Activated T-helper 17 cell treated with anti-CD3 and anti-CD28 coated beads, Interleukin-2, amount 50 U/mL, for 72 hours (primary cell): Measurements from ENCODE around the gene TMEM250. TPM values are rescaled to one million over a fixed set of nuclear protein-coding genes. Genes with fewer than 3 reads are reported as not detected.
"Not testable (repeated sequence)": the region's sequence is repeated elsewhere in the genome, so short reads cannot be mapped to it uniquely, and the experiment has no call there.

Experiments
- ATAC-seq: fragments of 150-1000 bp; cut with Tn5 transposase; replicated peaks from 2 replicates; pipeline ENCODE4 v1.10.0; 2021; ENCODE audit warnings: mild to moderate bottlenecking, moderate library complexity
- H3K27ac Mint-ChIP-seq: one replicate; pipeline ENCODE4 v1.8.0; 2022; ENCODE audit warnings: mixed read lengths
- H3K27me3 Mint-ChIP-seq: one replicate; pipeline ENCODE4 v1.8.0; 2022; ENCODE audit warnings: mixed read lengths
- H3K36me3 Mint-ChIP-seq: one replicate; pipeline ENCODE4 v1.8.0; 2022; ENCODE audit warnings: low read depth, mild to moderate bottlenecking, mixed read lengths
- H3K4me1 Mint-ChIP-seq: one replicate; pipeline ENCODE4 v1.8.0; 2022; ENCODE audit warnings: mixed read lengths
- H3K4me3 Mint-ChIP-seq: one replicate; pipeline ENCODE4 v1.8.0; 2022; ENCODE audit warnings: mild to moderate bottlenecking, mixed read lengths
- H3K9me3 Mint-ChIP-seq: one replicate; pipeline ENCODE4 v1.8.0; 2022; ENCODE audit warnings: mixed read lengths
- total RNA-seq, 2 donors: library from RNA; stranded (reverse); gene quantifications; one replicate each; pipeline ENCODE4 v1.2.3, GENCODE V29; 2022

TMEM250 gene
- total RNA-seq, 2 donors from 2014 or later = 28.2 to 37.7 TPM

DNA sequence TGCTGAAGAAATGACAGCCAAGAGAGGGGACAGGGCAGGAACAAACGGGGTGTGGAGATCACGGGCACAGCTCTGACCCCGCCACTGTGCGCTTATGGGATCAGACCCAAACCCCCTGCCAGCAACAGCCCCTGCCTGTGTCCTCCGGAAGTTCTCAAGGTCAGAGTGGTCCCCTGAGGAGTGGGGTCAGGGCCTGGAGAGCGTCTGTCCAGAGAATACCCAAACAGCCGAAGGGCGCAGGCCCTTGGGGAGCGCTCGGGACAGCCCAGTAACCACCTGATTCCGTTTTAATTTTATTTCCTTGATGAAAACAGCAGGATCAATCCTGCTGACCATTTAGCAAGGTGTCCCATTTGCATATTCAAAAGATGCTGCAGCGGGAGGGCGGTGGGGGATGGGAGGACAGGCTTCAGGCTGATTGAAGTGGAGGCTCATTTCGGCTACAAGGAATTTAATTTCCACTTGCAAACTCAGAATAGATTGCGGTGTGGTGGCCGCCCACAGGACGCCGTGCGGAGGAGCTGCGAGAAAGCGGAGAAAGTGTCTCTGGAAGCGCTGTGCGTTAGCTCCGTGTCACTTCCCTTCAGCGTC is 32.6 kb upstream of the TMEM250 start:
- Mint-ChIP-seq H3K9me3 (no peaks in the 10 kb centered on the region), H3K4me1 (no peaks in the 10 kb centered on the region), H3K27me3 (peaks cover 8% of the 10 kb centered on the region), H3K36me3 (no peaks in the 10 kb centered on the region), H3K4me3 (no peak overlapping the region), H3K27ac (no peak overlapping the region)
- ATAC-seq = no peak

- not testable (repeated sequence) for H3K36me3 Mint-ChIP-seq, ATAC-seq, H3K4me1 Mint-ChIP-seq, H3K9me3 Mint-ChIP-seq, H3K27ac Mint-ChIP-seq, H3K4me3 Mint-ChIP-seq
- peaks cover 11% of the 10 kb centered on the region for H3K27me3 Mint-ChIP-seq
These were observed 32.1 kb upstream of the TMEM250 start for GRCh38 chr9:136150664-136151213.

DNA sequence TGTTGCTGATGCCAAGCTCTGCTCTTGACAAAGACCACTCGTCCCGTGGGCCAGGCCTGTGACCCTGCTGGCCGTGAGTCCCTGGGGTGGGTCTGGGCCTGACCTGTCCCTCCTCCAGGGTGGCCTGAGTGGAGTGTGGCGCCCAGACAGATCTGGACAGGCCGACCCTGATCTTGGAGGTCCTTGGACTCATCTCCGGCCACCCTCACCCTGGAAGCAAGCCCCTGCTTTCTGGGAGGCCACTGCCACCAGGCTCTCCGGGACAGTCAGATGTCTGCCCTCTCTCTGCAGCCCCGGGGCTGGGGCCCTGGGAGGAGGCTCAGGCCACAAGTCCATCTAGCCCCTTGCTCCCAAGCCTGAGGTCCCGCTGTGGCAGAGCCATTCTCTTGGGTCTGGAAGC is 31.2 kb upstream of the TMEM250 start:
- H3K27me3 Mint-ChIP-seq = peaks cover 11% of the 10 kb centered on the region
- H3K9me3 Mint-ChIP-seq = no peaks in the 10 kb centered on the region
- H3K27ac Mint-ChIP-seq = no peak overlapping the region
- H3K4me3 Mint-ChIP-seq = no peak overlapping the region
- H3K36me3 Mint-ChIP-seq = no peaks in the 10 kb centered on the region
- ATAC-seq = no peak
- no peaks in the 10 kb centered on the region for H3K4me1 Mint-ChIP-seq

- ATAC-seq = no peak
- H3K36me3 Mint-ChIP-seq = no peaks in the 10 kb centered on the region
- H3K27me3 Mint-ChIP-seq = peaks cover 11% of the 10 kb centered on the region
- no peak overlapping the region for H3K4me3 Mint-ChIP-seq
- no peaks in the 10 kb centered on the region for H3K4me1 Mint-ChIP-seq
- H3K9me3 Mint-ChIP-seq = no peaks in the 10 kb centered on the region
- no peak overlapping the region for H3K27ac Mint-ChIP-seq
These were observed 30.7 kb upstream of the TMEM250 start for GRCh38 chr9:136149337-136149736.

GRCh38 chr9:136148766-136149165 is 30.1 kb upstream of the TMEM250 start:
- Mint-ChIP-seq H3K27ac (no peak overlapping the region), H3K4me1 (no peaks in the 10 kb centered on the region), H3K36me3 (no peaks in the 10 kb centered on the region), H3K4me3 (no peak overlapping the region), H3K9me3 (no peaks in the 10 kb centered on the region), H3K27me3 (peaks cover 11% of the 10 kb centered on the region)
- ATAC-seq = no peak

GRCh38 chr9:136147890-136148714 is 29.4 kb upstream of the TMEM250 start:
- no peaks in the 10 kb centered on the region for H3K9me3 Mint-ChIP-seq
- no peaks in the 10 kb centered on the region for H3K4me1 Mint-ChIP-seq
- peaks cover 11% of the 10 kb centered on the region for H3K27me3 Mint-ChIP-seq
- no peaks in the 10 kb centered on the region for H3K36me3 Mint-ChIP-seq
- no peak overlapping the region for H3K4me3 Mint-ChIP-seq
- H3K27ac Mint-ChIP-seq = no peak overlapping the region
- ATAC-seq = no peak

- Mint-ChIP-seq H3K27ac (no peak overlapping the region), H3K27me3 (peaks cover 11% of the 10 kb centered on the region), H3K4me1 (no peaks in the 10 kb centered on the region), H3K9me3 (no peaks in the 10 kb centered on the region), H3K4me3 (no peak overlapping the region), H3K36me3 (no peaks in the 10 kb centered on the region)
- no peak for ATAC-seq
These were observed 28.6 kb upstream of the TMEM250 start for GRCh38 chr9:136147038-136147889.

- H3K4me3 Mint-ChIP-seq = no peak overlapping the region
- H3K9me3 Mint-ChIP-seq = no peaks in the 10 kb centered on the region
- ATAC-seq = no peak
- no peak overlapping the region for H3K27ac Mint-ChIP-seq
- no peaks in the 10 kb centered on the region for H3K4me1 Mint-ChIP-seq
- H3K36me3 Mint-ChIP-seq = no peaks in the 10 kb centered on the region
- peaks cover 11% of the 10 kb centered on the region for H3K27me3 Mint-ChIP-seq
These were observed 27.7 kb upstream of the TMEM250 start for GRCh38 chr9:136146126-136147037.

GRCh38 chr9:136145580-136145979 is 26.9 kb upstream of the TMEM250 start:
- no peak for ATAC-seq
- Mint-ChIP-seq H3K27me3 (peaks cover 11% of the 10 kb centered on the region), H3K4me1 (no peaks in the 10 kb centered on the region), H3K27ac (no peak overlapping the region), H3K4me3 (no peak overlapping the region), H3K36me3 (no peaks in the 10 kb centered on the region), H3K9me3 (no peaks in the 10 kb centered on the region)

DNA sequence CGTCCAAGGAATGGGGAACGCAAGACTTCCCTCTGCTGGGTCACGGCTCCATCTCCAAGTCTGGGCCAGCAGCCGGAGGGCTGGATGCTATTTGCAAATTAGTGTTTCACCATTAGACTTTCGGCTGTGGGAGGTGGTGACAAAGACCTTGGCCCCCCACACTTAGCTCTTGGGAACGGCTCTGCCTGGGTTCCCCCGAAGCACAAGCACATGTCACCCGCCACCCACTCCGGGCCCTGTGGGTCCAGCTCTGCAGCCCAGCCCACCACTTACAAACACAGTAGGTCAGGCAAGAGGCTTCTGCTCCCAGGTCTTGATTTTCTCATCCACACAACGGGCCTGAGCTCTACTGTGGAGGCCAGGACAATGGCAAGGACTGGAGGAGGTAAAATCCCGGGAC is 25.8 kb upstream of the TMEM250 start:
- Mint-ChIP-seq H3K4me1 (no peaks in the 10 kb centered on the region), H3K4me3 (no peak overlapping the region), H3K9me3 (no peaks in the 10 kb centered on the region), H3K27ac (no peak overlapping the region), H3K36me3 (no peaks in the 10 kb centered on the region), H3K27me3 (peaks cover 11% of the 10 kb centered on the region)
- ATAC-seq = no peak

DNA sequence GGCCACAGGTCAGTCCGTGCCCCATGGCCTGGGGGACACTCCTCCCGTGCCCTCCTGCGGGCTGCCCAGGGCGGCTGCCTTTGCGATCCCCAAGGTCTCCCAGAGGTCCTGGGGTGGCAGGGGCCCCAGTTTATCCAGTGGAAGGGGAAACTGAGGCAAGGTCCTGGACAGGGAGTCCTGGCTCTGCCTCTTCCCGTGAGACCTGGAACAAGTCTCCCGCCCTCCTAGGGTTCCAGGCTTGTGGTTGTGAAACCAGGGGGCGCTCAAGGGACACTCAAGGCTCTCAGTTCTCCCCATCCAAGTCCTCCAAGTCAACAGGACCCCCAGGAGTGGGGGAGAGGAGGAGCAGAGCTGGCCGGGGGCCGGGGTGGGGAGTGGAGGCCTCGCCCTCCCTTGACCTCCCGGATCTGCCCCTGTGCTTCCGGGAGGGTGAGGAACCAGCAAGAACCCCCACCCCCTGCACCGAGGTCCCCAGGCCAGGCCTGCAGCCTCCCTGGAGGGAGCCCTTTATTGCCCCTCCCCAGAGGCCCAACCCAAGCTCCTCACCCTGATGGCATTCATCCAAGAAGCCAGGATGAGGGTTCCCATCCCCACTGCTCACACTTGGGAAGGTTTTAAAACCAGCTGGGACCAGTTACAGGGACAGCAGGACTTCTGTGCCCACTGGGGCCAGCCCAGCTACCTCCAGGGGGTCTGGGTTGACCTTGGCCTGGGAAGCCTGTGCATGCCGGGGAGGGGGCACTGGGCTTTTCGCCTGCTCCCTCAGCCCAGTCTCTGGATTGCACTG is 24.7 kb upstream of the TMEM250 start:
- Mint-ChIP-seq H3K27ac (no peak overlapping the region), H3K27me3 (peaks cover 11% of the 10 kb centered on the region), H3K9me3 (no peaks in the 10 kb centered on the region), H3K4me3 (no peak overlapping the region), H3K36me3 (no peaks in the 10 kb centered on the region), H3K4me1 (no peaks in the 10 kb centered on the region)
- ATAC-seq = no peak

- no peaks in the 10 kb centered on the region for H3K4me1 Mint-ChIP-seq
- peaks cover 11% of the 10 kb centered on the region for H3K27me3 Mint-ChIP-seq
- H3K9me3 Mint-ChIP-seq = no peaks in the 10 kb centered on the region
- H3K27ac Mint-ChIP-seq = no peak overlapping the region
- no peaks in the 10 kb centered on the region for H3K36me3 Mint-ChIP-seq
- no peak for ATAC-seq
- H3K4me3 Mint-ChIP-seq = no peak overlapping the region
These were observed 24.2 kb upstream of the TMEM250 start for GRCh38 chr9:136142859-136143214.

DNA sequence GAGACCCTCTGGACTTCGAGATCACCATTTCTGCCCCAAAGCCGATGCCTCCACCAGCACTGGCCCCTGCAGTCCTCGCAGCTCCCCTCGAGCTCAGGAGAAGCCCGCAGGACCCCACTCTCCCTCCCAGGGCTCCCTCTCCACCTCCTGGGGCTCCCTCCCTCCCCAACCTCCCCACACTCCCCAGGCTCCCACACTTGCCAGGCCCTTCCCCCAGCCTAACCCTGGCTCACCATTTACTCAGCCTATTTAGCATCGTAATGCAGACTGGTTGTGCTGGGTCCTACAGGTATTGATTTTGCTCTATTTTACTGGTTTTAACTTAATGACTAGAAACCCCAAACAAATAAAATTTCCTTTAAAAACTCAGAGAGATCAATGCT is 23.7 kb upstream of the TMEM250 start:
- Mint-ChIP-seq H3K27ac (no peak overlapping the region), H3K9me3 (no peaks in the 10 kb centered on the region), H3K4me1 (no peaks in the 10 kb centered on the region), H3K4me3 (no peak overlapping the region), H3K27me3 (peaks cover 11% of the 10 kb centered on the region), H3K36me3 (no peaks in the 10 kb centered on the region)
- no peak for ATAC-seq
